ENCODE data around the gene KLHL12. TPM values are rescaled to one million over a fixed set of nuclear protein-coding genes. Genes with fewer than 3 reads are reported as not detected.
"Not testable (repeated sequence)": the region's sequence is repeated elsewhere in the genome, so short reads cannot be mapped to it uniquely, and the experiment has no call there.

KLHL12 gene
- total RNA-seq, 4 donors from 2014 or later: 12.4 to 25.2 (median 20.8) TPM

GRCh38 chr1:202915146-202915545 lies 11.9 kb downstream of the KLHL12 start:
- DNase-seq (ENCODE audit: low spot score): no peak
- TF ChIP-seq CTCF (IDR thresholded peaks at IDR 0.05): no peak
- no peak for ATAC-seq (ENCODE audit: low FRiP score)

- not testable (repeated sequence) for ATAC-seq (ENCODE audit: low FRiP score); DNase-seq (ENCODE audit: low spot score)
These were observed 14.6 kb downstream of the KLHL12 start for GRCh38 chr1:202912476-202912875.

GRCh38 chr1:202909494-202909893 lies 17.5 kb downstream of the KLHL12 start:
- ATAC-seq (ENCODE audit: low FRiP score) (no peak), DNase-seq (ENCODE audit: low spot score) (no peak)
- TF ChIP-seq CTCF (IDR thresholded peaks at IDR 0.05): no peak

GRCh38 chr1:202908998-202909397 lies 18.0 kb downstream of the KLHL12 start:
- no peak for ATAC-seq (ENCODE audit: low FRiP score)
- TF ChIP-seq CTCF (IDR thresholded peaks at IDR 0.05): no peak
- DNase-seq (ENCODE audit: low spot score): no peak

- ATAC-seq (ENCODE audit: low FRiP score) (no peak), DNase-seq (ENCODE audit: low spot score) (no peak)
- no peak for TF ChIP-seq CTCF (IDR thresholded peaks at IDR 0.05)
These were observed 21.7 kb downstream of the KLHL12 start for GRCh38 chr1:202905331-202905730.

GRCh38 chr1:202903808-202904207 lies 23.2 kb downstream of the KLHL12 start:
- ATAC-seq (ENCODE audit: low FRiP score); DNase-seq (ENCODE audit: low spot score): not testable (repeated sequence)

- ATAC-seq (ENCODE audit: low FRiP score) (no peak), DNase-seq (ENCODE audit: low spot score) (no peak)
- TF ChIP-seq CTCF (IDR thresholded peaks at IDR 0.05): no peak
These were observed 25.5 kb downstream of the KLHL12 start for GRCh38 chr1:202901555-202901954.

- TF ChIP-seq CTCF (IDR thresholded peaks at IDR 0.05): no peak
- ATAC-seq (ENCODE audit: low FRiP score): no peak
These were observed 34.5 kb downstream of the KLHL12 start for GRCh38 chr1:202892501-202892900.

More at GRCh38 chr1:202892501-202892900, 34.5 kb downstream of the KLHL12 start:
- DNase-seq (ENCODE audit: low spot score): no peak

Measured in omental fat pad (tissue), 4 donors.